GM18909 (cell line): Measurements from ENCODE around the gene STK32B.
"Not testable (repeated sequence)": the region's sequence is repeated elsewhere in the genome, so short reads cannot be mapped to it uniquely, and the experiment has no call there.

Source experiments
- ATAC-seq: cut with Tn5 transposase; IDR thresholded peaks from one replicate; pipeline ENCODE4 v1.9.1; 2021; ENCODE audit warnings: mild to moderate bottlenecking; ENCODE audit not compliant: unreplicated experiment, poor library complexity

The STK32B gene

GRCh38 chr4:5051278-5052203, at the start of gene STK32B:
TSS of gene STK32B (plus strand) at chr4:5051480.
- ATAC-seq: no peak

- ATAC-seq: not testable (repeated sequence)
Observed at GRCh38 chr4:5001641-5002040, 49.6 kb upstream of the STK32B start.

DNA sequence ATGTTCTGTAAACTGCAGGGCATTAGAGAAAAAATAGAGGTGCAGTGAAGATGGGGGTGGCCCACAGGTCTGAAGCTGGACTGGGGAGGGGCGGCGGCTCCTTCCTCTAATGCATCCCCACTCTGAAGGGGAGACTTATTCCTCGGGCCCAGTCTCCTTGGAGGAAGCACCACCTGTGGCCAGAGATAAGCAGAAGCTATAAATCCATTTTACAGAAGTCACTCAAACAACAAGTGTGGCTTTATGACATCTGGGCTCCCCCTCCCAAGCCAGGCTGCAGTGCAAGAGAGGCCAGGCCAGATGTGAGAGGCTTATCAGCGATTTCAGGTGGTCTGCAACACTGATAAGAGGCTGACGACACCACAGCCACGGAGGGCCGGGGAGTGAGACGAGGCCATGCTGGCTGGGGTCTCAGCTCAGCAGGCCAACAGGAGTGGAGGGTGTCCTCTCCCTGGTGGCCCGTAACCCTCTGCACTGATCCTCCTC, 47.9 kb upstream of the STK32B start:
- ATAC-seq: no peak

GRCh38 chr4:5003918-5004317, 47.4 kb upstream of the STK32B start:
- no peak for ATAC-seq

GRCh38 chr4:5004496-5004895, 46.8 kb upstream of the STK32B start:
- no peak for ATAC-seq

DNA sequence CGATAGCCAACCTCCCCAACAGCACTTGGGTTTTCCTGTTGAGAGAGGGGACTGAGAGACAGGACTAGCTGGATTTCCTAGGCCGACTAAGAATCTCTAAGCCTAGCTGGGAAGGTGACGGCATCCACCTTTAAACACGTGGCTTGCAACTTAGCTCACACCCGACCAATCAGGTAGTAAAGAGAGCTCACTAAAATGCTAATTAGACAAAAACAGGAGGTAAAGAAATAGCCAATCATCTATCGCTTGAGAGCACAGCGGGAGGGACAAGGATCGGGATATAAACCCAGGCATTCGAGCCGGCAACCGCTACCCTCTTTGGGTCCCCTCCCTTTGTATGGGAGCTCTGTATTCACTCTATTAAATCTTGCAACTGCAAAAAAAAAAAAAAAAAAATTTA, 44.3 kb upstream of the STK32B start:
- not testable (repeated sequence) for ATAC-seq

DNA sequence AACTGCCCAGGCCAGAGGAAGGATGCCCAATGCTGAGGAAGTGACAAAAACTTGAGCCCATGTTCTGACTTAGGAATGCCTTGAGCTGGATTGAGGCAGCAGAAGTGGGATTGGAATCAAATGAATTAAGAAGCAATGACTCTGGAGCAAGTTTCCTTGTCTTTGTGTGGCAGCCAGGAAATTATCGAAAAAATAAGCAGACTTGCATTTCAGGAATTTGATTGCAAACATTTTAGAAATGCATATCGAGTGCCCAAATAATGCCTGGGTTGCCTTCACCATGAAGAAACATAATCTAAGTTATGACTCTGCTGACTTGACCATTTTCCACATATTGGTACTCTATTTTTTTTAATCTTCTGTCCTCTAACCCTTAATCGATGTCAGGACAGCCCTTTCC, 41.5 kb upstream of the STK32B start:
- no peak for ATAC-seq

DNA sequence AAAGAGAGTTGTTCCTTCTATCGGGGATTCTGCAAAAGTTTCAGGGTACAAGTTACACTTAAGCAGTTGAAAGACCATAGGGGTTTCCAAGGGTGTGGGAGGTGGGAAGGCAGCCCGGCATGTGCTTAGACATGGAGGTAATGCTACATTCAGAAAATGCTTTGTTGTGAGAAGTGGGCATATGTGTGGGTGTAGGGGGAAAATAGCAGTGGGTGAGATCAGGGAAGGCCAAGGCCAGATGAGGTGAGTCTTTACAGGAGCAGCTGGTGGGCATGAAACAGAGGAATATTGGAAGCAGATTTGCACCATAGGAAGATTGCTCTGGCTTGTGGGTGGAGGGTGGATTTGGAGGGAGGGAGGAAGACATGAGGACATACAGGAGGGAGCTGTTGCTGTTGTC, 40.3 kb upstream of the STK32B start:
- ATAC-seq: no peak

DNA sequence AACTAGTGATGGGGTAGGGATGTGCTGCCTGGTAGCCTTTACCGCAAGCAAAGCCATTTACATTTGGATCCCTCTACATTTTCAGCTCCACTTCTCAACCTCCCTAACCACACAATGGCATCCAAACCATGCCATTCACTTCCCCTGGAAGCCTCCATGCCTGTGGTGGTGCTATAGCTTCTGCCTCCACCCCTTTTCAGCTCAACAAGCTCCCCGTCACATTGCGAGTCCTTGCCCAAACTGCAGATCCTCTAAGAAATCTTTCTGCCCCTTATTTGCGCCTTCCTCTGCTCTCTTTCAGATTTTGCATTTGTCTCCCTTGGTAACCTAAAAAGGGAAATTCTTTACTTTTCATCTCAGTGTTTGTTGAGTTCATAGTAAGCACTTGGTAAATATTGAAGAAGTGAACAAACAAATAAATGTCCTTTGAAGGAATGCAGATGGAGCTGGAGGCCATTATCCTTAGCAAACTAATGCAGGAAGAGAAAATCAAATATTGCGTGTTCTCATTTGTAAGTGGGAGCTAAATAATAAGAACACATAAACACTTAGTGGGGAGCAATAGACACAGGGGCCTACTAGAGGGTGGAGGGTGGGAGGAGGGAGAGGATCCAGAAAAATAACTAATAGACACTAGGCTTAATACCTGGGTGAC, 38.9 kb upstream of the STK32B start:
- ATAC-seq: no peak

- ATAC-seq: no peak
Observed at GRCh38 chr4:5012958-5013357, 38.3 kb upstream of the STK32B start.

- ATAC-seq: no peak
Observed at GRCh38 chr4:5014007-5014682, 37.1 kb upstream of the STK32B start.

DNA sequence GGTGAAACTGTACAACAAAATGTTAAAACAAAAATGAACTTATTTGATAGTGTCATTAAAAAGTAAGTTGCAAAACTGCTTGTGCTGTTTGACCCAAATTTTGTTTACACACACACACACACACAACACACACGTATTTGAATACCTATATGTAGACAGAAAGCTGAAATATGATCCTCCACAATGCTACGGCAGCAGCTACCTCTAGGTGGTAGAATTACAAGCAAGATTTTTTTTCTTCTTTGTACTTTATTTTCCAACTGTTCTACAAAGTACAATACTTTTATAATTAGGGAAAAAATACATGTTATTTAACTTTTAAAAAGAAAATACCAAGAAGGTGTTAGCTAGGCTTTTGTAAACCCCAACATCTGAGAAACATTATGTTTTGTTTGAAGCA, 33.2 kb upstream of the STK32B start:
- no peak for ATAC-seq

DNA sequence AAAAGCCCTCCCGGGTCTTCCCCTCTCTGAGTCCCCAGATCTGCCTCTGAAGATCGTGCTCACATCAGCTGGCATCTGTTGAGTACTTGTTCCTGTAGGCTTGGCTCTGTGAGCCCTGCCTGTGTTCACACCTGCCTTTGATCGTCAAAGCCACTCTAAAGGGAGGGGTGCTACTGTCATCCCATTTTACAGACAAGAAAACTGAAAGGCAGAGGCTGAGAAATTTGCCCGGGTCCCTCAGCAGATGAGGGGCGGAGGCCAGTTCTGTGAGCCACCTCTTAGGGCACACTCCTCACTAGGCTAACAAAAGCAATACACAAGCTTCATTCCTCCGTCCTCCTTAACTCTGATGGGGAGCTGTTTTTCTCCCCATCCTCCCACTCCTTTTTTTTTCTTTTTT, 32.7 kb upstream of the STK32B start:
- ATAC-seq: no peak

- ATAC-seq: no peak
Observed at GRCh38 chr4:5019274-5019673, 32.0 kb upstream of the STK32B start, which contains the start of gene CYTL1. TSS of gene CYTL1 (minus strand) at chr4:5019458. CDS start at chr4:5019445, 13 bp downstream.

GRCh38 chr4:5019796-5020195, 31.5 kb upstream of the STK32B start:
- ATAC-seq: no peak

DNA sequence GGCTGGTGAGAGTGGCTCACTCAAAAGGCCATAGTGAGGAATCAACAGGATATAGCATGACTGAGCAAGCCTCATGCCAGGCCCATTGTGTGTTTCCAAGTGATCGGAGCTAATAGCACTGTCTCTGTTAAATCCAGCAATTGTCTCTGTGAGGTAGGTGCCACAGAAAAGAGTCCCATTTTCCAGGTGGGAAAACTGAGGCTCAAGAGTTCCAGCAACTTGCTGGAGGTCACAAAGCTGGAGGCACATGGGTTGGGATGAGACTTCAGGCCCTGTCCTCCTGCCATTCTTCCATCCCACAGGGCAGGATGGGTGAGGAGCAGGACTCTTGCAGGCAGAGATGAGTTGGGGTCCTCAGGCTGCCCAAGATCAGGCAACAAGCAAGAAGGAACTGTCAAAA, 30.9 kb upstream of the STK32B start:
- ATAC-seq: no peak

DNA sequence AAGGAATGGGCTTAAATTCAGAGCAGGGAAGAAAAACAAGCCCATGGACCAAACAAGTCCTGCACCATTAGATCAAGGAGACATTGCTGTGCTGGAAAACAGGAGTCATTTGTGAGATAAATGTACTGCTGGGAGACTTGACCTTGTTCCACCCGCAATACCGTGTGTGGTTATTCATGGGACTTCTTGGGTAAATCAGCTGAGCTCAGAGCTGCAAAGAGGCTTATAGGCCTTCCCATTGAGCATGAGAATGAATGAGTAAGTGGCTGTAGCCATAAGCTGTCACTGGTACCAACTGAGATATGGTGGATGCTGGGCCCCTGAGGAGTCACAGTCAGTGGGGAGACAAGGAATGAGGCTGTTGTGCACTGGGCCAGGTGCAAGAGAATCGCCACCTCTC, 29.7 kb upstream of the STK32B start:
- ATAC-seq: no peak

DNA sequence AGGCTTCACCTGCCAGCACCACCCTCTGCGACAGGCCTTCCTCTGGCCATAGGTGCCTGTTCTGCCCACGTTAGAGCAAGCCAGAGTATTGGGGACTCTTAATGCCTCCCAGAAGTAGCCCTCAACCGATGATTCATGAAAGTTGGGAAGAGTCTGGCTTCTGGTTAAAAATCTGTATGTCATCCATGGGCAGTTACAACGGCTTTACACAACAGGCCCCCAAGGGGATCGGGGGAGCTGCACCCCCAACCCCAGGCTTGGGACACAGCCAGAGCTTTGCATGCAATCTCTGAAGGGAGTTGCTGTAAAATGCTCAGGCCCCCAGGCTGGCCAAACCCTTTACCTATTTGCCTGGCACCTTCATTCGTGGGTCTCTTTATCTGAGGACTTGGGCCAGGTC, 26.6 kb upstream of the STK32B start:
- no peak for ATAC-seq

- ATAC-seq: no peak
Observed at GRCh38 chr4:5026371-5026770, 24.9 kb upstream of the STK32B start.

DNA sequence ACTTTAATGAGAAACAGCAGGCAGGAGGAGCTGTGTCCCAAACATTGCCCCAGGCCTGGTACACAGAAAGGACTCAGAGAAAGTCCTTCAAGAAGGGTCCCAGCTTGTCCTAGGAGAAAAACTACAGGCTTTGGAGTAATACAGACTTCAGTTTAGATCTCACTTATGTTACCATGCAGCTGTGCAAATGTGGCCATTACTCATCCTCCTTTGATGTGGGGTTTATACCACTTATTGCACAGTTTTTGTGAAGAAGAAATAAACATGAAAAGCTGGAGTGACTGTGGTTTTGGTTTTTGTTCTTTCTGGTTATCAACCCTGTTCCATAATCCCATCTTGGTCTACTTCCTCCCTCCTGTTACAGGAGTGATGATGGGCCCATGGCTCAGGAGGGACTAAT, 23.9 kb upstream of the STK32B start:
- no peak for ATAC-seq

DNA sequence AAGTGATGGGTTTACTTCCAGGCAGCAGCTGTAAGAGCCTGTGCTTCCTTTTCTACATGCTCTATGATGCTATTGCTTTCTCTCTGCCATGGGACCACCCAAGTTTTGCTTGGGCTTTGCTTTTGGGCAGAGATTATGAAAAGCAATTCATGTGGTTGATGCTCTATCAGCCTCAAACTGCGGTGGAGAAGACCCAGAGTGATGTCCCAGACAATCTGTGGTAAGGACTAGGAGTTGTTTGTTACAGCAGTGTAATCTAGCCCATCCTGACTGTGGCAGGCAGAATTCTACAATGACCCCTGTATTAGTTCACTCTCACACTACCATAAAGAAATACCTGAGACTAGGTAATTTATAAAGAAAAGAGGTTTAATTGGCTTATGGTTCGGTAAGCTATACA, 22.8 kb upstream of the STK32B start:
- ATAC-seq: no peak
